ENCODE measurements around the gene SP7. TPM values are rescaled to one million over a fixed set of nuclear protein-coding genes. Genes with fewer than 3 reads are reported as not detected.
A peak's percentile ranks its signal among the peaks of the same experiment; 100 is the strongest.

SP7 gene
- total and polyA plus RNA-seq, 9 of the 15 experiments (the other 6 are each of a cell fraction or from before 2014, with no cell fraction given): 0.04 TPM; not detected in 8

GRCh38 chr12:53380104-53380793 is 44.1 kb upstream of the SP7 start, which contains the start of gene SP1 (continued):
- TF ChIP-seq E2F6 (IDR thresholded peaks at IDR 0.05; ENCODE audit: borderline replicate concordance in 1 of 2, extremely low read depth in 1 of 2, insufficient read depth in 1 of 2, insufficient read length in 1 of 2, low read depth in 1 of 2, low read length in 1 of 2, poor library complexity in 1 of 2, severe bottlenecking in 1 of 2): peak in 1 of 2 experiments; percentile 42
- peak; percentile 42 for TF ChIP-seq SUPT5H (IDR thresholded peaks at IDR 0.05)
- TF ChIP-seq TCF7L2 (IDR thresholded peaks at IDR 0.05; ENCODE audit: low read depth, low read length): peak; percentile 73
- TF ChIP-seq CHD2 (IDR thresholded peaks at IDR 0.05; ENCODE audit: low read depth, low read length): no peak
- 0 out of 4 replicates have a peak, but pooled peaks of 1 of the 2 experiments have one; percentile 45 for TF ChIP-seq UBTF (IDR thresholded peaks at IDR 0.05; ENCODE audit: borderline replicate concordance in 1 of 2, low read depth in 2 of 2, low read length in 2 of 2)
- no peak for TF ChIP-seq ZNF431 (CRISPR knock-in tag; IDR thresholded peaks at IDR 0.05)
- no peak for TF ChIP-seq USF1 (CRISPR knock-in tag; IDR thresholded peaks at IDR 0.05)
- no peak for TF ChIP-seq GTF3C2 (IDR thresholded peaks at IDR 0.05; ENCODE audit: borderline replicate concordance, extremely low read depth, insufficient read length)
- peak; percentile 54; the same call in 1 of the 2 replicates for TF ChIP-seq PHF8 (IDR thresholded peaks at IDR 0.05; ENCODE audit: borderline replicate concordance, low read length)
- TF ChIP-seq SP1 (CRISPR knock-in tag; IDR thresholded peaks at IDR 0.05): peak; percentile 77
- peak; percentile 92 for TF ChIP-seq CCNT2 (IDR thresholded peaks at IDR 0.05; ENCODE audit: borderline replicate concordance, extremely low read depth, insufficient read length, low read depth, low read length)
- 0 out of 2 replicates have a peak, but pooled peaks have one; percentile 21 for TF ChIP-seq TFAP4 (CRISPR knock-in tag; IDR thresholded peaks at IDR 0.05; ENCODE audit: borderline replicate concordance)
- peak in 1 of 2 experiments; percentile 100; a peak in 2 of 4 replicates for TF ChIP-seq ZNF639 (CRISPR knock-in tag; conservative IDR thresholded peaks at IDR 0.05 in 1 of 2, IDR thresholded peaks at IDR 0.05 in 1 of 2)
- TF ChIP-seq HIVEP1 (CRISPR knock-in tag; IDR thresholded peaks at IDR 0.05): no peak
- no peak for TF ChIP-seq ZBED1 (IDR thresholded peaks at IDR 0.05)

All from K562 (cell line).